Right atrium auricular region (tissue), 2 donors: ENCODE data around the gene NUP155. TPM values are rescaled to one million over a fixed set of nuclear protein-coding genes. Genes with fewer than 3 reads are reported as not detected.

Experiments used
- DNase-seq: peaks from one replicate; pipeline ENCODE4 v3.0.0-alpha.2; 2019; ENCODE audit warnings: low spot score
- H3K27ac ChIP-seq, 2 donors: fragments of 200-600 bp; sonication (generic); 1 replicate in 1 of 2; 2 replicates in 1 of 2; pipeline ENCODE4 v1.5.1; 2016 to 2019
- H3K27me3 ChIP-seq, 2 donors: fragments of 200-600 bp; sonication (generic); one replicate each; pipeline versions ENCODE4 v1.5.1 to v1.6.0; 2017 to 2019
- H3K36me3 ChIP-seq: fragments of 200-600 bp; sonication (generic); one replicate; pipeline ENCODE4 v1.5.1; 2016
- H3K4me1 ChIP-seq, 2 donors: fragments of 200-600 bp; sonication (generic); one replicate each; pipeline versions ENCODE4 v1.5.1 to v1.6.0; 2017 to 2019
- H3K4me3 ChIP-seq, 2 donors: fragments of 200-600 bp; sonication (generic); 1 replicate in 1 of 2; 2 replicates in 1 of 2; pipeline ENCODE4 v1.5.1; 2017 to 2019; ENCODE audit warnings: mild to moderate bottlenecking in 1 of 2, moderate library complexity in 1 of 2
- H3K9me3 ChIP-seq, 2 donors: fragments of 200-600 bp; sonication (generic); one replicate each; pipeline ENCODE4 v1.5.1; 2019
- total RNA-seq, 2 donors: library from RNA; depleted of rRNA; stranded (reverse); fragments of >200 nt; gene quantifications; one replicate each; pipeline ENCODE4 v1.1.0, GENCODE V29; 2016
- TF ChIP-seq, protein P1 (sequence below), 2 donors: fragments of 200-600 bp; sonication (generic); IDR thresholded peaks; one replicate each; pipeline ENCODE4 v1.5.1; 2019; ENCODE audit warnings: antibody characterized with exemption in 2 of 2

NUP155 gene
- total RNA-seq, 2 donors from 2014 or later = 9.3 to 11.0 TPM

- Histone ChIP-seq H3K9me3 (no peaks in the 10 kb centered on the region), H3K4me3 (no peak overlapping the region), H3K4me1 (peaks cover 0 to 23% of the 10 kb centered on the region in 2 donors), H3K27ac (no peak overlapping the region), H3K27me3 (no peaks in the 10 kb centered on the region), H3K36me3 (peaks cover 3% of the 10 kb centered on the region)
- TF ChIP-seq, protein P1, sequence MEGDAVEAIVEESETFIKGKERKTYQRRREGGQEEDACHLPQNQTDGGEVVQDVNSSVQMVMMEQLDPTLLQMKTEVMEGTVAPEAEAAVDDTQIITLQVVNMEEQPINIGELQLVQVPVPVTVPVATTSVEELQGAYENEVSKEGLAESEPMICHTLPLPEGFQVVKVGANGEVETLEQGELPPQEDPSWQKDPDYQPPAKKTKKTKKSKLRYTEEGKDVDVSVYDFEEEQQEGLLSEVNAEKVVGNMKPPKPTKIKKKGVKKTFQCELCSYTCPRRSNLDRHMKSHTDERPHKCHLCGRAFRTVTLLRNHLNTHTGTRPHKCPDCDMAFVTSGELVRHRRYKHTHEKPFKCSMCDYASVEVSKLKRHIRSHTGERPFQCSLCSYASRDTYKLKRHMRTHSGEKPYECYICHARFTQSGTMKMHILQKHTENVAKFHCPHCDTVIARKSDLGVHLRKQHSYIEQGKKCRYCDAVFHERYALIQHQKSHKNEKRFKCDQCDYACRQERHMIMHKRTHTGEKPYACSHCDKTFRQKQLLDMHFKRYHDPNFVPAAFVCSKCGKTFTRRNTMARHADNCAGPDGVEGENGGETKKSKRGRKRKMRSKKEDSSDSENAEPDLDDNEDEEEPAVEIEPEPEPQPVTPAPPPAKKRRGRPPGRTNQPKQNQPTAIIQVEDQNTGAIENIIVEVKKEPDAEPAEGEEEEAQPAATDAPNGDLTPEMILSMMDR (IDR thresholded peaks at IDR 0.05) = no peak
- no peak for DNase-seq
Measured at GRCh38 chr5:37247496-37247895, 123.4 kb downstream of the NUP155 start.

GRCh38 chr5:37247036-37247435 lies 123.9 kb downstream of the NUP155 start:
- H3K27me3 ChIP-seq = no peaks in the 10 kb centered on the region
- H3K27ac ChIP-seq = no peak overlapping the region
- H3K4me1 ChIP-seq = peaks cover 0 to 23% of the 10 kb centered on the region in 2 donors
- TF ChIP-seq, protein P1 (IDR thresholded peaks at IDR 0.05) = no peak
- H3K4me3 ChIP-seq = no peak overlapping the region
- DNase-seq = no peak
- no peaks in the 10 kb centered on the region for H3K9me3 ChIP-seq
- peaks cover 3% of the 10 kb centered on the region for H3K36me3 ChIP-seq

Other genes starting within 250 kb of the NUP155 start
- 10 to 100 TPM in 1 of 2 donors, 1 to 10 TPM in 1; 9.0 to 22.5 TPM for gene CPLANE1, start 121.7 kb downstream of the NUP155 start, total RNA-seq
- 10 to 100 TPM in 1 of 2 donors, 1 to 10 TPM in 1; 8.2 to 12.2 TPM for gene WDR70, start 8.2 kb upstream of the NUP155 start, total RNA-seq